ENCODE data around the gene SLC27A1.

- TF ChIP-seq CTCF (IDR thresholded peaks at IDR 0.05) (no peak), CHD2 (IDR thresholded peaks at IDR 0.05; ENCODE audit: low read length, partially characterized antibody) (no peak), SIN3A (IDR thresholded peaks at IDR 0.05; ENCODE audit: borderline replicate concordance, low read depth, low read length) (no peak), EZH2phosphoT487 (IDR thresholded peaks at IDR 0.05; ENCODE audit: borderline replicate concordance, low read depth) (no peak), TAF1 (IDR thresholded peaks at IDR 0.05; ENCODE audit: borderline replicate concordance, low read depth, low read length) (no peak), EP300 (IDR thresholded peaks at IDR 0.05; ENCODE audit: borderline replicate concordance in 1 of 2, low read depth in 1 of 2, low read length in 1 of 2) (no peak), TCF12 (IDR thresholded peaks at IDR 0.05) (no peak), REST (IDR thresholded peaks at IDR 0.05; ENCODE audit: low read depth, low read length) (no peak), RCOR1 (IDR thresholded peaks at IDR 0.05; ENCODE audit: low read length) (no peak), SMC3 (IDR thresholded peaks at IDR 0.05; ENCODE audit: low read depth, low read length) (no peak), USF1 (IDR thresholded peaks at IDR 0.05; ENCODE audit: borderline replicate concordance, low read depth) (no peak), YY1 (IDR thresholded peaks at IDR 0.05; ENCODE audit: low read depth) (no peak), ZBTB33 (IDR thresholded peaks at IDR 0.05; ENCODE audit: borderline replicate concordance, low read depth) (no peak)
Observed at GRCh38 chr19:17450264-17451075, 19.9 kb upstream of the SLC27A1 start.
